Measurements from ENCODE around the gene ZBTB8A.

- TF ChIP-seq CTCF (IDR thresholded peaks at IDR 0.05 in 8 of 11, conservative IDR thresholded peaks at IDR 0.05 in 3 of 11) (no peak), POLR2A (IDR thresholded peaks at IDR 0.05) (no peak), POLR2AphosphoS5 (IDR thresholded peaks at IDR 0.05) (no peak)
These were observed 41.3 kb downstream of the ZBTB8A start for GRCh38 chr1:32580348-32581017.
